HUES6 (cell line): ENCODE data around the gene ZNF722.
"Not testable (repeated sequence)": the region's sequence is repeated elsewhere in the genome, so short reads cannot be mapped to it uniquely, and the experiment has no call there.

Experiments used
- H3K27ac ChIP-seq: 2 replicates; pipeline ENCODE4 v1.7.0; 2013; ENCODE audit warnings: low read depth, mild to moderate bottlenecking, low read length, inconsistent platforms
- H3K27me3 ChIP-seq: 2 replicates; pipeline ENCODE4 v1.6.1; 2013; ENCODE audit warnings: low read length; ENCODE audit not compliant: control insufficient read depth, insufficient read depth
- H3K36me3 ChIP-seq: 2 replicates; pipeline ENCODE4 v1.6.1; 2013; ENCODE audit warnings: low read length; ENCODE audit not compliant: control insufficient read depth, insufficient read depth
- H3K4me1 ChIP-seq: 2 replicates; pipeline ENCODE4 v1.6.1; 2013; ENCODE audit warnings: low read length; ENCODE audit not compliant: control insufficient read depth, insufficient read depth
- H3K4me3 ChIP-seq: 2 replicates; pipeline ENCODE4 v1.5.1; 2013; ENCODE audit warnings: low read depth, low read length
- H3K9ac ChIP-seq: one replicate; pipeline ENCODE4 v1.6.1; 2013; ENCODE audit warnings: mild to moderate bottlenecking, low read length
- H3K9me3 ChIP-seq: 2 replicates; pipeline ENCODE4 v1.6.1; 2013; ENCODE audit warnings: low read depth, low read length; ENCODE audit not compliant: control insufficient read depth, insufficient read depth

ZNF722 gene

GRCh38 chr7:63998549-63998948 is at the start of gene ZNF722:
Gene ZNF722, plus strand, starts transcription at chr7:63998849. Its CDS starts 113 bp downstream, at chr7:63998962.
- Histone ChIP-seq H3K4me1 (no peaks in the 10 kb centered on the region), H3K4me3 (no peak within 1 kb of the TSS), H3K36me3 (no peaks in the 10 kb centered on the region), H3K27ac (no peak within 1 kb of the TSS), H3K9ac (no peak within 1 kb of the TSS), H3K9me3 (peaks cover 72% of the 10 kb centered on the region), H3K27me3 (no peaks in the 10 kb centered on the region)

GRCh38 chr7:63953181-63953580 is 45.5 kb upstream of the ZNF722 start:
- no peak overlapping the region for H3K4me3 ChIP-seq
- no peak overlapping the region for H3K27ac ChIP-seq
- H3K4me1 ChIP-seq, result no peaks in the 10 kb centered on the region
- no peaks in the 10 kb centered on the region for H3K36me3 ChIP-seq
- H3K9ac ChIP-seq, result no peak overlapping the region
- peaks cover 61% of the 10 kb centered on the region for H3K9me3 ChIP-seq
- H3K27me3 ChIP-seq, result no peaks in the 10 kb centered on the region

GRCh38 chr7:63968629-63969028 is 30.0 kb upstream of the ZNF722 start:
- Histone ChIP-seq H3K27ac (no peak overlapping the region), H3K27me3 (no peaks in the 10 kb centered on the region), H3K4me3 (no peak overlapping the region), H3K9me3 (peaks cover 49% of the 10 kb centered on the region), H3K36me3 (no peaks in the 10 kb centered on the region), H3K9ac (no peak overlapping the region), H3K4me1 (no peaks in the 10 kb centered on the region)

GRCh38 chr7:64015496-64015895 is 16.8 kb downstream of the ZNF722 start:
- not testable (repeated sequence) for H3K4me3 ChIP-seq

GRCh38 chr7:64035388-64035787 is 36.7 kb downstream of the ZNF722 start:
- Histone ChIP-seq H3K27ac (no peak overlapping the region), H3K9me3 (peaks cover 81% of the 10 kb centered on the region), H3K4me1 (no peaks in the 10 kb centered on the region), H3K9ac (no peak overlapping the region), H3K36me3 (no peaks in the 10 kb centered on the region), H3K27me3 (no peaks in the 10 kb centered on the region), H3K4me3 (no peak overlapping the region)

More at GRCh38 chr7:64015496-64015895, 16.8 kb downstream of the ZNF722 start:
- H3K36me3 ChIP-seq, H3K27ac ChIP-seq, H3K9ac ChIP-seq, H3K4me1 ChIP-seq, H3K27me3 ChIP-seq: not testable (repeated sequence)
- peaks cover 57% of the 10 kb centered on the region for H3K9me3 ChIP-seq

GRCh38 chr7:64037095-64037494 is 38.4 kb downstream of the ZNF722 start:
- Histone ChIP-seq H3K27me3 (no peaks in the 10 kb centered on the region), H3K36me3 (no peaks in the 10 kb centered on the region), H3K9me3 (peaks cover 79% of the 10 kb centered on the region), H3K4me1 (no peaks in the 10 kb centered on the region), H3K27ac (no peak overlapping the region), H3K9ac (no peak overlapping the region), H3K4me3 (no peak overlapping the region)

GRCh38 chr7:64045301-64046040 is 46.8 kb downstream of the ZNF722 start, which contains the start of gene ZNF727:
Gene ZNF727, plus strand, starts transcription at chr7:64045434. Its CDS starts 188 bp downstream, at chr7:64045622.
- Histone ChIP-seq H3K4me1 (no peaks in the 10 kb centered on the region), H3K27me3 (no peaks in the 10 kb centered on the region), H3K9ac (no peak within 1 kb of the TSS), H3K36me3 (no peaks in the 10 kb centered on the region), H3K4me3 (no peak within 1 kb of the TSS; the same call in 1 of the 2 replicates), H3K9me3 (peaks cover 80% of the 10 kb centered on the region), H3K27ac (no peak within 1 kb of the TSS)

GRCh38 chr7:64046041-64046389 is 47.4 kb downstream of the ZNF722 start:
- Histone ChIP-seq H3K9me3 (peaks cover 76% of the 10 kb centered on the region), H3K4me1 (no peaks in the 10 kb centered on the region), H3K27ac (no peak overlapping the region), H3K4me3 (no peak overlapping the region), H3K9ac (no peak overlapping the region), H3K27me3 (no peaks in the 10 kb centered on the region), H3K36me3 (no peaks in the 10 kb centered on the region)
